Stomach (tissue), 4 donors: ENCODE results near the gene EIPR1.

ENCODE experiments used
- EP300 ChIP-seq: sonication (generic); formaldehyde crosslinking; IDR thresholded peaks from one replicate; pipeline ENCODE4 v1.6.1; 2017; ENCODE audit warnings: antibody characterized with exemption
- POLR2AphosphoS5 ChIP-seq, 3 donors: sonication (generic); formaldehyde crosslinking; IDR thresholded peaks; one replicate each; pipeline ENCODE4 v1.6.1; 2016; ENCODE audit warnings: antibody characterized with exemption in 3 of 3
- TF ChIP-seq, protein P1 (sequence below), 7 experiments: fragments of 450-650 bp in 4 of 7; fragments of 200-600 bp in 3 of 7; sonication (generic) in 3 of 7; IDR thresholded peaks; one replicate each; pipeline ENCODE4 v1.5.1; 2016 to 2019; ENCODE audit warnings: antibody characterized with exemption in 7 of 7, control low read depth in 2 of 7, mild to moderate bottlenecking in 1 of 7

DNA sequence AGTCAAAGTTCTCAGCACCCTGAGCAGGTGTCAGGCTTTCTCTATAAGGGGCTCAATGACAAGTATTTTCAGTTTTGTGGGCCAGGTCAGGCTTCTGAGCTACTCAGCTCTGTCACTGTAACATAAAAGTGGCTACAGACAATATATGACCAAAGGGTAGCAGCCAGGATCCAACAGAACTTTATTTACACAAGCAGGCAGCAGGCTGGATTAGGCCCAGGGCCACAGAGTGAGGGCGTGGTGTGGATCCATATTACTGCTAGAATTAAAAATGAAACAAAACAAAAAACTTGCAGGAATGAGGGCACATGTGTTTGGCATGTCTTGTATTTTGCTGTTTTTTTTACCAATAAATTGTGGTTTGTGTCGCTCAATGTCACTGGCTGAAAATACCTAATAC, 143.7 kb downstream of the EIPR1 start:
- TF ChIP-seq, protein P1, sequence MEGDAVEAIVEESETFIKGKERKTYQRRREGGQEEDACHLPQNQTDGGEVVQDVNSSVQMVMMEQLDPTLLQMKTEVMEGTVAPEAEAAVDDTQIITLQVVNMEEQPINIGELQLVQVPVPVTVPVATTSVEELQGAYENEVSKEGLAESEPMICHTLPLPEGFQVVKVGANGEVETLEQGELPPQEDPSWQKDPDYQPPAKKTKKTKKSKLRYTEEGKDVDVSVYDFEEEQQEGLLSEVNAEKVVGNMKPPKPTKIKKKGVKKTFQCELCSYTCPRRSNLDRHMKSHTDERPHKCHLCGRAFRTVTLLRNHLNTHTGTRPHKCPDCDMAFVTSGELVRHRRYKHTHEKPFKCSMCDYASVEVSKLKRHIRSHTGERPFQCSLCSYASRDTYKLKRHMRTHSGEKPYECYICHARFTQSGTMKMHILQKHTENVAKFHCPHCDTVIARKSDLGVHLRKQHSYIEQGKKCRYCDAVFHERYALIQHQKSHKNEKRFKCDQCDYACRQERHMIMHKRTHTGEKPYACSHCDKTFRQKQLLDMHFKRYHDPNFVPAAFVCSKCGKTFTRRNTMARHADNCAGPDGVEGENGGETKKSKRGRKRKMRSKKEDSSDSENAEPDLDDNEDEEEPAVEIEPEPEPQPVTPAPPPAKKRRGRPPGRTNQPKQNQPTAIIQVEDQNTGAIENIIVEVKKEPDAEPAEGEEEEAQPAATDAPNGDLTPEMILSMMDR (IDR thresholded peaks at IDR 0.05), result no peak
- no peak for TF ChIP-seq EP300
- TF ChIP-seq POLR2AphosphoS5 (IDR thresholded peaks at IDR 0.05), result no peak
